MM.1S (cell line): ENCODE measurements around the gene FRK.

Source experiments
- DNase-seq: peaks from one replicate; pipeline ENCODE4 v3.0.0-alpha.2; 2015
- H2AFZ ChIP-seq: fragments of 300-600 bp; sonication (generic); 2 replicates; pipeline ENCODE4 v1.6.0; 2016; ENCODE audit warnings: antibody characterized with exemption, low read length
- H3F3A ChIP-seq: fragments of 300-600 bp; sonication (generic); 2 replicates; pipeline ENCODE4 v1.6.1; 2016; ENCODE audit warnings: mild to moderate bottlenecking, antibody characterized with exemption, low read length, moderate library complexity, mixed read lengths; ENCODE audit not compliant: insufficient read depth
- H3K27ac ChIP-seq: fragments of 300-600 bp; sonication (generic); 2 replicates; pipeline ENCODE4 v1.5.1; 2016; ENCODE audit warnings: mild to moderate bottlenecking, low read length
- H3K27me3 ChIP-seq: fragments of 300-600 bp; sonication (generic); replicated peaks from 2 replicates; pipeline ENCODE4 v1.6.0; 2016; ENCODE audit warnings: low read length; ENCODE audit not compliant: insufficient read depth
- H3K36me3 ChIP-seq: fragments of 300-600 bp; sonication (generic); replicated peaks from 2 replicates; pipeline ENCODE4 v1.6.1; 2016; ENCODE audit warnings: mild to moderate bottlenecking, low read length, mixed read lengths; ENCODE audit not compliant: insufficient read depth
- H3K4me1 ChIP-seq: fragments of 300-600 bp; sonication (generic); 2 replicates; pipeline ENCODE4 v1.6.1; 2016; ENCODE audit warnings: low read length, mixed read lengths
- H3K4me2 ChIP-seq: fragments of 300-600 bp; sonication (generic); 2 replicates; pipeline ENCODE4 v1.6.0; 2016; ENCODE audit warnings: low read depth, low read length
- H3K4me3 ChIP-seq: fragments of 300-600 bp; sonication (generic); 2 replicates; pipeline ENCODE4 v1.5.1; 2016; ENCODE audit warnings: low read length, mixed read lengths
- H3K79me2 ChIP-seq: fragments of 300-600 bp; sonication (generic); 2 replicates; pipeline ENCODE4 v1.6.1; 2016; ENCODE audit warnings: mixed run types, low read length, mixed read lengths
- H3K9ac ChIP-seq: fragments of 300-600 bp; sonication (generic); 2 replicates; pipeline ENCODE4 v1.6.1; 2016; ENCODE audit warnings: low read length, mixed read lengths
- H3K9me2 ChIP-seq: fragments of 300-600 bp; sonication (generic); replicated peaks from 2 replicates; pipeline ENCODE4 v1.6.1; 2016; ENCODE audit warnings: mild to moderate bottlenecking, low read length, mixed read lengths; ENCODE audit not compliant: insufficient read depth
- H3K9me3 ChIP-seq: fragments of 300-600 bp; sonication (generic); replicated peaks from 2 replicates; pipeline ENCODE4 v1.6.1; 2016; ENCODE audit warnings: mild to moderate bottlenecking, low read length, mixed read lengths; ENCODE audit not compliant: insufficient read depth
- H4K20me1 ChIP-seq: fragments of 300-600 bp; sonication (generic); 2 replicates; pipeline ENCODE4 v1.6.1; 2016; ENCODE audit warnings: mild to moderate bottlenecking, low read length, moderate library complexity, mixed read lengths; ENCODE audit not compliant: insufficient read depth
- EZH2 ChIP-seq: fragments of 300-600 bp; sonication (generic); optimal IDR thresholded peaks from 2 replicates; pipeline ENCODE3; 2017; ENCODE audit warnings: low read depth, mild to moderate bottlenecking, antibody characterized with exemption, low read length, mixed read lengths
- EZH2phosphoT487 ChIP-seq: fragments of 300-600 bp; sonication (generic); IDR thresholded peaks from 2 replicates; pipeline ENCODE4 v1.6.1; 2018; ENCODE audit warnings: antibody characterized with exemption, low read length
- TF ChIP-seq, protein P1 (sequence below): fragments of 300-600 bp; sonication (generic); IDR thresholded peaks from 2 replicates; pipeline ENCODE4 v1.5.1; 2016; ENCODE audit warnings: antibody characterized with exemption, low read length, mixed read lengths

FRK gene

DNA sequence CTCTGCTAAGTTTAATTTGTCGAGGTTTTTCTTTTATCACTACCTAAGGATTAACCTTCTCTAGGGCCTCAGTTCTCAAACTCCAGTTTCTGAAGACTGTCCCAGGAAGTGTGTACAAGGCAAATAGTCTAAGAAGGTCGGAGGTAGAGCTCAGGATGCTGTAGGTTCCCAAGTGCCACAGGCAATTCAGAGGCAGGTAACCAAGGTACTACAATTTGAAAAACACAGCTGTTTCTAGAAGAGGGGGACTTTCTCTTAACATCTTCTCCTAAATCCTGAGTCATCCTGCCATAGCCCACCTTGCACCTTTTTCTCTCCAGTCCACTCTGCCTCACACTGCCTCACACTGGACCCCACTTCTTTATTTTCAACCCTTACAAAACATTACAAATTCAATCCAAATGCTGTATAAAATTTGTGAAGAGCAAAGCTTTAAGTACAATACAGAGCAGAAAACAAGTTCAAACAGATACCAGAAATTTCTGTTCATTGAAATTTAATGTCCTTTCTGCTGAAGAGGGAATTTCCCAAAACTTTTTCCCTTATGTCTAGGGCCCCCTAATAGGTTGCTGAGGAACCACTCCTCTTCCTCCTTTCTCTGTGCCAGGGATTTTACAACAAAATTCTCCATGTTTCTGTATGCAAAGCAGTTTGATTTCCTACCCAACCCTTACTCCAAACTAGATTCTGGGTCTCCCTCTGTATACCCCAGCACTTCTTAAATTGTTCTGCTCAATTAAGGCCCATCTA, 43.0 kb downstream of the FRK start:
- no peaks in the 10 kb centered on the region for H3K9me3 ChIP-seq
- H3F3A ChIP-seq = no peaks in the 10 kb centered on the region
- no peak overlapping the region for H3K4me3 ChIP-seq
- no peaks in the 10 kb centered on the region for H3K9me2 ChIP-seq
- no peaks in the 10 kb centered on the region for H3K27me3 ChIP-seq
- H3K79me2 ChIP-seq = no peaks in the 10 kb centered on the region
- no peaks in the 10 kb centered on the region for H4K20me1 ChIP-seq
- no peaks in the 10 kb centered on the region for H3K4me1 ChIP-seq
- DNase-seq = no peak
- H3K36me3 ChIP-seq = no peaks in the 10 kb centered on the region
- TF ChIP-seq EZH2 (no peak), EZH2phosphoT487 (no peak)
- no peak overlapping the region for H2AFZ ChIP-seq
- H3K27ac ChIP-seq = no peak overlapping the region
- H3K4me2 ChIP-seq = no peak overlapping the region
- no peak overlapping the region for H3K9ac ChIP-seq

DNA sequence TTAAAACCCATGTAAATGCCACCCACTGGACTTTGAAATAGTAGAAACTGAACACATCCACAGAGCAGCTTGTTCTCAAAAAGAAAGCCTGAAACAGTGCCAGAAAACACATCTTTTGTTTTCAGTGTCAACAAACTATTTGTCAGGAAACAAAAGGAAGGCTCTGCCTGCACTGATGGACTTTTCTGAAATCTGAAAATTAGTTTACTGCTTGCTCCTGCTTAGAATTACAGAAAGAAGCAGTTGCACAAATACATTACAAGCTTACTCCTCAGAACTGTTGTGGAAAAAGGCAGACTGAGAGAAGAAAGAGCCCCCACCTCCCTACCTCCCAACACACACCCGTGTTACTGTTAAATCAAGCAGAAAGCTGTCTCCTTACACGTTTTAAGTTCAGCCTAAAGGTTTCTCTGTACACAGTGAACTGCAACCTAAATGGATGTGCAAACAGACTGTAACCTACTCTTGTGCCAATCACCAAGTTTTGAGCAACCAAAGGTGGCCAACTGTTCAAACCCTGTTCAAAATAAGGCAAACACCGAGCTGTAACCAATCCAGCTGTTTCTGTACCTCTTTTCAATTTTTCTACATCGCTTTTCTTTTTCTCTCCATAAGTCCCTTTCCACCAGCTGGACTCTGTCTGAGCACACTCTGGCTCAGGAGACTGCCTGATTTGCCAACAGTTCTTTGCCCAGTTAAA, 43.7 kb downstream of the FRK start:
- H3K27ac ChIP-seq = no peak overlapping the region
- H3K4me2 ChIP-seq = no peak overlapping the region
- H3K9me3 ChIP-seq = no peaks in the 10 kb centered on the region
- H3K36me3 ChIP-seq = no peaks in the 10 kb centered on the region
- no peaks in the 10 kb centered on the region for H3K9me2 ChIP-seq
- no peaks in the 10 kb centered on the region for H4K20me1 ChIP-seq
- no peak for DNase-seq
- no peaks in the 10 kb centered on the region for H3K27me3 ChIP-seq
- no peak for TF ChIP-seq EZH2phosphoT487
- TF ChIP-seq, protein P1, sequence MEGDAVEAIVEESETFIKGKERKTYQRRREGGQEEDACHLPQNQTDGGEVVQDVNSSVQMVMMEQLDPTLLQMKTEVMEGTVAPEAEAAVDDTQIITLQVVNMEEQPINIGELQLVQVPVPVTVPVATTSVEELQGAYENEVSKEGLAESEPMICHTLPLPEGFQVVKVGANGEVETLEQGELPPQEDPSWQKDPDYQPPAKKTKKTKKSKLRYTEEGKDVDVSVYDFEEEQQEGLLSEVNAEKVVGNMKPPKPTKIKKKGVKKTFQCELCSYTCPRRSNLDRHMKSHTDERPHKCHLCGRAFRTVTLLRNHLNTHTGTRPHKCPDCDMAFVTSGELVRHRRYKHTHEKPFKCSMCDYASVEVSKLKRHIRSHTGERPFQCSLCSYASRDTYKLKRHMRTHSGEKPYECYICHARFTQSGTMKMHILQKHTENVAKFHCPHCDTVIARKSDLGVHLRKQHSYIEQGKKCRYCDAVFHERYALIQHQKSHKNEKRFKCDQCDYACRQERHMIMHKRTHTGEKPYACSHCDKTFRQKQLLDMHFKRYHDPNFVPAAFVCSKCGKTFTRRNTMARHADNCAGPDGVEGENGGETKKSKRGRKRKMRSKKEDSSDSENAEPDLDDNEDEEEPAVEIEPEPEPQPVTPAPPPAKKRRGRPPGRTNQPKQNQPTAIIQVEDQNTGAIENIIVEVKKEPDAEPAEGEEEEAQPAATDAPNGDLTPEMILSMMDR = no peak
- no peak for TF ChIP-seq EZH2
- no peaks in the 10 kb centered on the region for H3K4me1 ChIP-seq
- H2AFZ ChIP-seq = no peak overlapping the region
- no peaks in the 10 kb centered on the region for H3K79me2 ChIP-seq
- H3K9ac ChIP-seq = no peak overlapping the region
- H3K4me3 ChIP-seq = no peak overlapping the region
- H3F3A ChIP-seq = no peaks in the 10 kb centered on the region

DNA sequence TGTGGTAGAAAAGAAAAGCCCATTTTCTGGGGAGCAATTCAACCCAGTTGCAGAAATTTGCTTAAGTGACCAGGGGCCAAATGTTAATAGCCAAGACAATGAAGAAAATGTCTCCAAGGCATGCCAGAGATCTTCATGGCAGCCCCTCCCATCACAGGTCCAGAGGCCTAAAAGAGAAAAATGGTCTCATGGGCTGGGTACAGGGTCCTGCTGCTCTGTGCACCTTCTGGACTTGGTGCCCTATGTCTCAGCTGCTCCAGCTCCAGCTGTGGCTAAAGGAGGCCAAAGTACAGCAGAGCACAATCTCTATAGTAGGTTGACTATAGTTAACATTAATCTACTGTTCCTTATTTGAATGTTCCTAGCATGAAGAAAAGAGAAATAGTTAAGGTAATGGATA, 44.7 kb downstream of the FRK start:
- no peak for DNase-seq
- TF ChIP-seq EZH2 = no peak
- no peak for TF ChIP-seq EZH2phosphoT487
- TF ChIP-seq, protein P1 = no peak
- no peaks in the 10 kb centered on the region for H3K4me1 ChIP-seq
- no peak overlapping the region for H3K27ac ChIP-seq
- no peaks in the 10 kb centered on the region for H3K27me3 ChIP-seq
- H2AFZ ChIP-seq = no peak overlapping the region
- H3F3A ChIP-seq = no peaks in the 10 kb centered on the region
- H3K9me3 ChIP-seq = no peaks in the 10 kb centered on the region
- H4K20me1 ChIP-seq = no peaks in the 10 kb centered on the region
- H3K79me2 ChIP-seq = no peaks in the 10 kb centered on the region
- no peak overlapping the region for H3K4me2 ChIP-seq
- H3K9me2 ChIP-seq = no peaks in the 10 kb centered on the region
- H3K36me3 ChIP-seq = no peaks in the 10 kb centered on the region
- H3K4me3 ChIP-seq = no peak overlapping the region
- no peak overlapping the region for H3K9ac ChIP-seq

DNA sequence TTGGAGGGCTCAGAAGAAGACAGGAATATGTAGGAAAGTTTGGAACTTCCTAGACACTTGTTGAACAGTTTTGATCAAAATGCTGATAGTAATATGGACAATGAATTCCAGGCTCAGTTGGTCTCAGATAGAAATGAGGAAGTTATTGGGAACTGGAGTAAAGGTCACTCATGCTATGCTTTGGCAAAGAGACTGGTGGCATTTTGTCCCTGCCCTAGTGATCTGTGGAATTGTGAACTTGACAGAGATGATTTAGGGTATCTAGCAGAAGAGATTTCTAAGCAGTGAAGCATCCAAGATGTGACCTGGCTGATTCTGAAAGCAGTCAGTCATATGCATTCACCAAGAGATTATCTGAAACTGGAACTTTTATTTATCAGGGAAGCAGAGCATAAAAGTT, 45.1 kb downstream of the FRK start:
- TF ChIP-seq EZH2phosphoT487 (no peak), EZH2 (no peak)
- TF ChIP-seq, protein P1 = no peak
- Histone ChIP-seq H3F3A (no peaks in the 10 kb centered on the region), H3K4me1 (no peaks in the 10 kb centered on the region), H3K4me3 (no peak overlapping the region), H3K27ac (no peak overlapping the region), H4K20me1 (no peaks in the 10 kb centered on the region), H3K4me2 (no peak overlapping the region), H3K9ac (no peak overlapping the region), H3K79me2 (no peaks in the 10 kb centered on the region), H3K36me3 (no peaks in the 10 kb centered on the region), H3K9me2 (no peaks in the 10 kb centered on the region), H3K27me3 (no peaks in the 10 kb centered on the region), H3K9me3 (no peaks in the 10 kb centered on the region), H2AFZ (no peak overlapping the region)
- no peak for DNase-seq
